ENCODE data around the gene DNAJA3.

Gene DNAJA3

DNA sequence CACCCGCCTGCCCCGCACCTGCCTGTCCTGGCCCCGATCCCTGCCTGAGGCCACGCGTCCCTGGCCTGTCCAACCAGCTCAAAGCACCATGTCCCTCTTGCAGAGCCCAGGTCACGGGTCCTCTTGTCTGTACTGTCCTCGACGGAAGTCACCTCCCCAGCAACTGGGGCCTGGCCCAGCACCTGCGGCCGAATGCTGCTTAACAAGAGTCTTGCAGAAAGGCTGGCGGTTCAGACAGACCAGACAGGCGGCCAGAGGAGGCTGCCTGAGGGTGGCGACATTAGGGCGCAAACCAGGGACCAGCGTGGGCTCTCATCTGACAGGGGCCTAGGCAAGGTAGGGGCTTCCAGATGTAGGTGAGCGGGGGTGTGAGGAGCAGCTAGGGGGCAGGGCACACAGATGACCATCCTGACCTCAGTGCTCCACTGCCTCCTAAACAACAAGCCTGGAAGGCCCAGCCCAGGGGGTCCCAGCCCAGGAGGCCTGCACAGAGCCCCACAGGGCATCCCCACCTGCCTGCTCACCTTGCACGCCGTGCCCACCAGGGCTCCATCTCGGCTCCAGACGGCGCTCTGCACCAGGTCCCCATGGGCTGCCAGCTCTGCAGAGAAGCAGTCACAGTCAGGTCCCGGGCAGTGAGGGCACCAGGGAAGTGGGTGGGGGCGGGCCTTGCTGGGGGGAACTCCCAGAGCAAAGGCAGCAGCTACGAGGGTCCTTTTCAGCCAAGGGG is 20.5 kb upstream of the DNAJA3 start:
- no peak for DNase-seq (ENCODE audit: low read depth in 3 of 3, low spot score in 1 of 3)

DNA sequence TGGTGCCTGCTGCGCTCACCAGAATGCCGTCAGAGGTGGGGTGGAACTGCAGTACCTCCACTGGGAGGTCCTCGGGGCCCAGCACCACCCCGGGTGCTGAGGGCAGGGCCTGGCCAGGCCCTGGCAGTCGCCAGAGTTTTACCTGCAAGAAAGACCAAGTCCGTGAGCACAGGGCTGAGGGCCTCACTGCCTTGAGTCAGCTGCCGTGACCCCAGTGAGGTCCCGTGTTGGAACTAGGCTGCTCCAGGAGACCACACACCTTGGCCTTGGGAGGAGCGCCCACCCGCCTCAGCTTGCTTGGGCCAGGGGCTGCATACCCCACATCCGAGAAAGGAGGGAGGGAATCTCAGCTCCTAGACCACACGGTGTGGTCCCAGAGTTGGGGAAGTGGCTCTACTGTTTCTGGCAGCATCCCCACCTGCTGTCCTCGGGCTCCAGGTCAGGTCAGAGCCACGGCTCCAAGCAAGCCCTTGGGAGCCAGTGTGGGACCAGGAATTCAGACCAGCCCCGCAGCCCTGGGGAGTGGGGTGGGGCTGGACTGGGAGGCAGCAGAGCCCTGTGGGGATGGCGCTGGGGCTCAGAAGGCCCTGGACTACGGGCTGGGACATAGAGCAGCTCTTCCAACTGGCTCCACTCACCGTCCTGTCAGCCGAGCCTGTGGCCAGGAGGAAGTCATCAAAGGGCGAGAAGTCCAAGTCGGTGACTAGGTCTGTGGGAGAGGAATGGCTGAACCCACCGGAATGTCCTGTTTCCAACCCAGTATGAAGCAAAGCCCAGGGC is 17.9 kb upstream of the DNAJA3 start:
- no peak for DNase-seq (ENCODE audit: low read depth in 3 of 3, low spot score in 1 of 3)

DNA sequence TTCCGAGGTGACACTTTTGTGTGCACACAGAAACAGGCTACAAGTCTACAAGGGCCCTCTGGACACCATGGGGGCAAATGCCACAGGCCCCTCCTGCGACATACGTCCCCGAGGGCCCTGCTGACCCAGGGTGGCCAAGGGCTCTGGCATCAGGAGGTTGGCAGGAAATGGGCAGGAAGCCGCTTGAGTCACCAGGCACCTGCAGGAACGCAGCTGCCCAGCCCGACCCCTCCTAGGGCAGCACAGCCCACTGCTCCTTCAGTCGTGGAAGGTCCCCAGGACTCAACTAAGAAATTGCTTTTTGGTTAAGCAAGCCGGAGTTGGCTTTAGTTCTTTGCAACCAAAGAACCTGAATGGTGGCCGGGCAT is 17.4 kb upstream of the DNAJA3 start:
- DNase-seq (ENCODE audit: low read depth in 3 of 3, low spot score in 1 of 3), result no peak

DNA sequence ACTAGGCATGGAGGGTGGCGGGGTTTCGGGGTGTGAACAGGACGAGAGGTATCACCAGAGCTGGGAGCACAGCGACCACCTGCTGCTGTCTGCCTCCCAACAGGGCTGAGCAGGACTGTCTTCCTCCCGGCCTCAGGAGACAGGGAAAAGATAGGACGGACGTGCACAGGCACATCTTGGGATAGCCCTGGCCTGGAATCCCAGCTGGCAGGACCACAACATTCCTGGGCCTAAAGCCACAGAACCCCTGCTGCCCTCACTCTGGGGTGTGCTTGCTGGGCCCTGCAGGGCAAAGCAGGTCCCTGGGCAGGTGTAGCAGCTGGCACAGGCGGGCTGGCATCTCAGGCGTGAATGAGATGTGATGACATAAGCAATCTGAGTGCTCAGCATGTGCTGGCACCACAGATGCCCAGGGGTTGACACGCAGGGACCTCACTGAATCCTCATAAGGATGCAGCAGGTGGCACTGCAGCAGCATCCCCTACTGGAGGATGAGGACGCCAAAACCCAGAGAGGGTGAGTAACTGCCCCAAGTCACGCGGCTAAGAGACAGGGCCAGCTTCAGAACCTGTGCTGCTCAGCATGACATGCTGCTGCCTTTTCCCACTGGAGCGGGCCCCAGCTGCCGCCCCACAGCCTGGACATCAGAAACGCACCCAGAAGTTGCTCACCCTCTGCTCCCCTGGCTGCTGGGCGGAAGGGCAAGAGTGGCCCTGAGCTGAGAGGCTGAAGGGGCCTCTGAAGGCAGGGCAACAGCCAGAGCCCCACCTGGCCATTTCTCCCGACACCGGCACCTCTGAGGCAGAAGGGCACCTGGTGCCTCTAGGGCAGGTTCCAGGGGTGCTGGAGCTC is 16.4 kb upstream of the DNAJA3 start:
- DNase-seq (ENCODE audit: low read depth in 3 of 3, low spot score in 1 of 3), result no peak

DNA sequence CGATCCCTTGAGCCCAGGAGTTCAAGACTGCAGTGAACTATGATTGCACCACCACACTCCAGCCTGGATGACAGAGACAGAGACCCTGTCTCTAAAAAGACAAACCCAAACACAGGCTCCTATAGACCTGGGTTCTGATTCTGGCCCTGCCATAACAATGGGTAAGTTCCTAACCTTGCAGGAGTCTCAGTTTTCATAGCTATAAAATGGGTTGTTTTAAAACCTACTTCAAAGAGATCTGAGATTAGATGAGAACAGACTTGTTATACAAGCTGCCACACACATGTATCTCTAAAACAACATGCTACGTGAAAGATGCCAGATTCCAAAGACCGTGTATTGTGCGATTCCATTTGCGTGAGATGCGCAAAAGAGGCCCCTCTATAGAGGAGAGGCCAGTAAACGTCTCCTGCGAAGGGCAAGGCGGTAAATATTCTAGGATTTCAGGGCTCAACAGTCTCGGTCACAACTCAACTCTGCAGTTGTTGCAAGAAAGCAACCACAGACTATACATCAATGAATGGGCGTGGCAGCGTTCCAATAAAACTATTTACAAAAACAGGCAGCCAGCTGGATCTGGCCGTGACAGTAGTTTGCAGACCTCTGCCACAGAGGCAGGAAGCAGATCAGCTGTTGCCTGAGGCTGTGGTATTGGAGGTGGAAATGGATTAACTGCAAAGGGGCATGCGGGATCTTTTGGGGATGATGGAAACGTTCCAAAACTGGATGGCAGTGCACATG is 15.2 kb upstream of the DNAJA3 start:
- DNase-seq (ENCODE audit: low read depth in 3 of 3, low spot score in 1 of 3), result no peak

DNA sequence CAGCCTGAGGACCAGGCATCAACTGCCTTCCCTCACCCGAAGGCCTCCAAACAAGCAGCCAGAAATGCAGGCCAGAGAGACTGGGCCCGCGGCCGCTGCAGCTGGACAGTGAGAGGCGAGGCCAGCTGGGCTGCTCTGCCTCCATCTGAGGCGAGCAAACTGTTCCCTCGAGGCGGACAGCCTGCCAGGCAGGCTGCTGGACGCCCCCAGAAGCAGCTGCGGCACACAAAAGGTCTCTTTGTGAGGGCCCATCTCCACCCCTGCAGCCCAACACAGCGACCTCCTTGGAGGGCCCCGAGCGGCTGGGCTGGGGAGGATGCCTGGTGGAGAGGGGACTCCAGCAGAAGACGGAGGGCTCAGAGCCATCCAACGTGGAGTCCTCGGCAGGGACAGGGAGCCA is 14.0 kb upstream of the DNAJA3 start:
- no peak for DNase-seq (ENCODE audit: low read depth in 3 of 3, low spot score in 1 of 3)

DNA sequence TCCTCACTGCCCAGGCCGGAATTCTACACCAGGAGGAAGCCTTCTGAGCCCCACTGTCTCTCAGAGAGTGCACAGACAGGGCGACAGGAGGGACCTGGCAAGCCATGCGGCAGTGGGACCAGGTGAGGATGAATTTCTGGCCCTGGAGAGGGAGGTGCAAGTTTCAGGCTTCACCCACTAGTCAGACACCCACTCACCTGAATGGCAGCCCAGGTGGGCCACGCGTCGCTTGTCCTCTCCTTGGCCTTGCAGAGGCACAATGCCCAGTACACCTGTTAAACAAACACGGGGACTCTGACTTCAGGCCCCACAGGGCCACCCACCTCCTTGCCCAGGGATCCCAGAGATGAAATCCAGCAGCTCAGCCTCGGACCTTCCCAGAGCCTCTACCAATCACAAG is 13.5 kb upstream of the DNAJA3 start:
- DNase-seq (ENCODE audit: low read depth in 3 of 3, low spot score in 1 of 3), result no peak

DNA sequence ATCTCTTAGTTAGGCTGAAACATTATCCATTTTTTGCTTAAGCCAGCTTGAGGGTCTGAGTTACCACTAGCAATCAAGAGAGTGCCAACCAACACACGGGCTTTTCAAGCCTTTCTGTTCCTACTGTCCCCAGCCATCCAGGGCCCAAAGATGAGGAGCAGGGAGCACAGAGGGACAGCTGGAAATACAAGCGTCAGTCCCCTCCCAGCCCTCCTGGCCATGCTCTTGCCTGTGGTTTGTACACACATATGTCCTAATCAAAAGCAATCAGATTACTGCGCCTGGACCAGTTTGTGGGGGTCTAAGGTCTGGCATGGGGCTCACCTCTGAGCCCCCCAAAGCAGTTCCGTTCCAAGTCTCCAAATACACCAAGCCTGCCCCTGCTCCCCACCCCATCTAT is 12.8 kb upstream of the DNAJA3 start:
- no peak for DNase-seq (ENCODE audit: low read depth in 3 of 3, low spot score in 1 of 3)

DNA sequence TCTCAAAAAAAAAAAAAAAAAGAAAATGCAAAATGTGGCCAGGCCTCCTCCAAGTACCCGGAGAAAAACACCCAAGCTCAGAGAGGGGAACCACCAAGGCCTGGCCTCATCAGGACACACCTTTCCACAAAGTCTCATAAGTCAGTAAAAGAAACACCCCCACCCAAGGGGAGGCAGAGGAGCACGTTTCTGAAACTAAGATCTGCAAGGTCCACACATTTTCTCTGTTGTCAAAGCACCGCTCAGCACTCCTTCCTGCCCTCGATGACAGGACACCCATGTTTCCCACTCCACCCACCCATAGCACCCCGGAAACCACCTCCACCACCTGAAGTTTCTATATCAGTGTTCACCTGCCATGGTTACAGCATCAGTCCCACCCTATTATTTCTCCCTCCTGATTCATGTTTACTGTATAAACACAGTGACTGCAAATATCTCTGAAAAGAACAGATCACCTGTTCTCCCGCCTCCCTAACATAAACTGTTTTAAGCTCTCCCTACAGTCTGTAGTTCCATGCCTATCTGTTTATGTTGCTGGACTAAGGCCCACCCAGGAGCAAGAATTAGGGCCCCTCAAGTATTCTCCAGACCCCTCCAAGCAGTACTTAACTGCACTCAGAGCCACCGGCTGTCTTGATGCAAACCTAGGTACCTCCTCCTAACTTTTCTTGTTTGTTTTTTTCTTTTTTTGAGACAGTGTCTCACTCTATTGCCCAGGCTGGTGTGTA is 11.3 kb upstream of the DNAJA3 start:
- DNase-seq (ENCODE audit: low read depth in 3 of 3, low spot score in 1 of 3), result peak; percentile 46 to 58 (median 57)

DNA sequence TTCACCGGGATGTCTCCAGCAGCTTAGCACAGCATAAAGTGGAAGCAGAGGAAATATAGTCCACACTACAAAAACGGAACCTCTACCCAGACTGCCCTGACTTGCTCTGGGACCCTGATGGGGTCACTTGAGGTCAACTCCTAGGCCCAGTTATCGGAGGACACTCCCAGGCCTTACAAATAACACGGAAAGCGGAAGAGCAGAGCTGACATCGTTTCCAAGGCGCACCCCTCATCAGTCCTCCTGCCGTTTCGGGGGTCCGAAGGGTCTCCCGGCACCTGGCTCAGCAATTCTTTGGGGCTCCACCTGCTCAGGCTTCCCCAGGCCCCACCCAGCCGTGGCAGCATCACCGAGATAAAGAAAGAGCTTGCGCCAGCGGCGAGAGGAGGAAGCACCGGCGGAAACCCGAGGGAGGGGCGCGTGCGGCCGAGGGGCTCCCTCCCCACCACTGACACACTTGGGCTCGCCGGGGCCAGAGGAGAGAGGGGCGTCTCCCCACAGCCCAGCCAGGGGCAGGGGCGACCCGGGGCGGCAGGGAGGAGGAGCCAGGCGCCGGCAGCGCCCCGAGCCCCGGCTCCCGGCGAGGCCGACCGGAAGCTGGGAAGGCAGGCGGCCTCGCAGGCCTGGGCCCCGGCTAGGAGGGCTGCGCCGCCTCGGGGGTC is 10.0 kb upstream of the DNAJA3 start:
- DNase-seq (ENCODE audit: low read depth in 3 of 3, low spot score in 1 of 3), result peak in 1 of 3 donors; percentile 30

DNA sequence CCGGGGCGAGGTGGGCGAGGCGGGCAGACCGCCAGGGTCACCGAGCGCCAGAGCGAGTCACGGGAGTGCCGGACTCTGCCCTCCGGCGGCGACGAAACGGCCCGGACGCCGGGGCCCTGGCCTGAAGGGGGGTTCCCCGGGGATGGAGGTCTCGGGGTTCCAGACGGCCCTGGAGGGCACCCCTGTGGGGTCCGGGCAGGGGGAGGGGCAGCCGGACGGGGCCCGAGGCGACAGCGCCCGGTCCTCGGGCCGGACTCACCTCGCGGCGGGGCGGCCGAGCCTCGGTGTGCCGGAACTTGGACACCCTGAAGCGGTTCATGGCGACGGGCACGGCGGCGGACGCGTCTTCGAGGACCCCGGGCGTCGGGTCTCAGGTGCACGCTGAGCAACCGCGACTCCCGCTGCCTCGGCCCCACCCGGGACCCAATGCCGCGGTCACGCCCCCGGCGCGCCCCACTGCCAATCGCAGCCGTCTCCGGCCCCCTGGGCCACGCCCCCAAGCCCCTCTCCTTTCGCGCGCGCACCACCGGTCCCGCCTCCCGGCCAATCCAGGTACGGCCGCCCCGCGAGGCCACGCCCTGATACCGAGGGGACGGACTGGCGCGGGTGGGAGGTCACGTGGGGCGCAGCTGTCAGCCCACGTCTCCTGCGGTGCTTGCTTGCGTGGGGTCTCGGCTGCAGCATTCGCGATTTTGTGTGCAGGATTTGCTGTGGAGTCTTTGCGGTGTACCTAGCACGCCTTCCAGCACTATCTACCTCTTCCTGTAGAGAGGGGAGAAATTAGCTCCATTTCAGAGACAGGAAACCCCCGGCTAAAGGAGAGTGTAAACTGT is 9.3 kb upstream of the DNAJA3 start, which contains the start of gene CORO7:
TSS of gene CORO7 (minus strand) at position 397 of the 833 bp plus-strand sequence. CDS start at position 319, 78 bp downstream.
- DNase-seq (ENCODE audit: low read depth in 3 of 3, low spot score in 1 of 3), result peak; percentile 95 to 98 (median 96)

DNA sequence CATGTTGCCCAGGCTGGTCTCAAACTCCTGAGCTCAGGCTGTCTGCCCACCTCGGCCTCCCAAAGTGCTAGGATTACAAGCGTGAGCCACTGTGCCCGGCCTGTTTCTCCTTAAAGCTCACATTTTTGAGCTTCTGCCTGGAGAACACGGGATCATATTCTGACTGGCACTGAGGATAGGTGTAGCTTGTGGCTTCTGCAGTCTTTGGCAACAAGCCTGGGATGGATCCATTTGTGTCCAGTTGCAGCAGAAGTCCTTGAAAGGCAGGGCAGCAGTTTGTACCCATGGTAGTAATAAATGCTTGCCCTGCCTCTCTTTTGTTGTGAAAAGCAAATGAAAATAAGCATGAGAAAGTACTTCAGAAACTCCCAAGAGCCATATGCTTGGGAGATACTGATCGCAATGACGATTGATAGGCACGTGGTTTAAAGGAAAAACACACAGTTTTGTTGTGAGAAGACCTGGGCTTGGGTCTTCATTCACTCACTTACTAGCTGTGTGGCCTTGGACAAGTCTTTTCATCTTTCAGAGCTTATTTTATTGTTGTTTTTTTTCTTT is 6.2 kb upstream of the DNAJA3 start:
- no peak for DNase-seq (ENCODE audit: low read depth in 3 of 3, low spot score in 1 of 3)

DNA sequence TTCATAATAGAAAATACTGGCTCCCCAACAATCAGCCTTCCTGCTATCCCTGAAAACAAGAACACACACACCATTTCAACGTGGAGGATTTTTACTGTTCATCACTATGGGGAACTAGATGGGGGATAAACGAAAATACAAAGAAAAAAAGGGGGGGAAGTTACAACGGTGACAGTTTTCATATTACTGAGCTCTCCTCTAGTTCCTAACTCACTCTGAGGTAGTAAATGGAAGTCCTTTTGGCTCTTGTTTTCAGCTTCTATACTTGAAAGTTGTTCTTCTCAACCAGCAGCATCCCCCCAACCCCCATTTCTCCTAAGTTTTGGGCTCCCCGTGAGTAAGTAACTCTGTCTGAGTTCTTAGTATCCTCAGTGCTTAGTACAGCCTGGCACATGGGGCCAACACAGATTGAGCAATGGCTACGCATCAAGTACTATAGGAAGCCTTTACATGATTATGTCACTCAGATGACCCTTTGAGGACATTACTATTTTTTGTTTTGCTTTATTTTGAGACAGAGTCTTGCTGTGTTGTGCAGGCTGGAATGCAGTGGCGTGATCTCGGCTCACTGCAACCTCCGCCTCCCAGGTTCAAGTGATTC is 5.1 kb upstream of the DNAJA3 start:
- DNase-seq (ENCODE audit: low read depth in 3 of 3, low spot score in 1 of 3), result no peak

DNA sequence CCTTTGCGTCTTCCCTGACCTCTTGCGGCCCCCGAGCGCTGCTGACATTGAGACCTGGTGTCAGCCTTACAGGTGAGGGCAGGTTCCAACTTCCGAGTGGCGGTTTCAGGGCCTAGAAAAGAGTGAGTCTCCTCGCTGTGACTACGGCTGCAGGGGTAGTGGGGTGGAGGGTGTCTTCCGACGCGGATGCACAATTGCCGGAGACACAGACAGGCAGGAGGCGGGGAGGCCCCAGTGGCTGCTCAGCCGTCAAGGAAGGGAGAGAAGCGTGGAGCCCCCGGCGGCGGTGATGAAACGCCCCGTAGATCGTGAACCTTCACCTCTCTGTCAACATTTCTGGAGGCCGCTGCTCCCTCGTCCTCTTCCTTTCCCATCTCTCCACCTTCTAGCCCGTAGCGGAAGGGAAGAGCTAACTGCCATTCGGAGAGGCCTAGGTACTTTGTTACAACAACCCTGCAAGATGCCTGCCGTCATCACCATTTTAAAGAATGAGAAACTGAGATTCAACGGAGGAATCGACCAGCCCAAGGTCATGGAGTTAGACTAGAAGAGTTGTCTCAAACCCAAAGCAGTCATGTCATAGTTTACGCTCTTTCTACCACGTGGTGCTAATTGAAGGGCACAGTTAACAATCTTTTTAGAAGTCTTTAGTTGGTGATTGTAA is 485 bp downstream of the DNAJA3 start:
- peak in 1 of 3 donors; percentile 27 for DNase-seq (ENCODE audit: low read depth in 3 of 3, low spot score in 1 of 3)

DNA sequence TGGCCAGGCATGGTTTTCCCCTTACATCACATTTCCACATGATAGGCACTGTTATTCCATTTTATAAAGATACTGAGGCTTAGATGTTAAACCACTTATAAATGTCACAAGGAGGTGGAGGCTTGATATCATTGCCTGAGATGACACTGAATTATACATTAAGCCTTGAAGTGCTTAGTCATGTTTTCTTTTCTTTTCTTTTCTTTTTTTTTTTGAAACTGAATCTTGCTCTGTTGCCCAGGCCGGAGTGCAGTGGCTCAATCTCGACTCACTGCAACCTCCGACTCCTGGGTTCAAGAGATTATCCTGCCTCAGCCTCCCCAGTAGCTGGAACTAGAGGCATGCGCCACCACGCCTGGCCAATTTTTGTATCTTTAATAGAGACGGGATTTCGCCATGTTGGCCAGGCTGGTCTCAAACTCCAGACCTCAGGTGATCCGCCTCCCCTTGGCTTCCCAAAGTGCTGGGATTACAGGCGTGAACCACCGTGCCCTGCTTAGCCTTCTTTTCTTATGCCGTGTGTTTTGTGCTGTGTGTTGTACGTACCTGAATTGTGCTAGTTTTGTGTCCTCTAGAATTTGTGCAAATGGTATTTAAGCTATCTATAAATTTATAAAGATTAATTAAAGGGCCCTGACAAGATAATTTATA is 1.2 kb downstream of the DNAJA3 start:
- no peak for DNase-seq (ENCODE audit: low read depth in 3 of 3, low spot score in 1 of 3)

DNA sequence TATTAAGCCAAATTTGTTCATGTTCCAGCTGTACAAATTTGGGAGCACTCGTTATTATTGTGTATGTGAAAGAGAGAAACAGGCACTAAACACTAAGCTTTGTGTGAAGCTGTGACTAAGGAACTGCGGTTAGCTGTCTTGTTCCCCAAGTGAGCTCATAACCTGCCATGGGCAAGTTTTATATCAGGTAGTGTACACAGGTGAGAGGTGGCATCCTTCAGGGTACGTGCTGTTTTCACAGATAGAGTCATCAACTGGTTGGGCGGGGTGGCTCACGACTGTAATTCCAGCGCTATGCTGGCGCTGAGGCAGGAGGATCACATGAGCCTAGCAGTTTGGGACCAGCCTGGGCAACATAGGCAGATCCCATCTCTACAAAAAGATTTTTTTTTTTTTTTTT is 2.8 kb downstream of the DNAJA3 start:
- no peak for DNase-seq (ENCODE audit: low read depth in 3 of 3, low spot score in 1 of 3)

DNA sequence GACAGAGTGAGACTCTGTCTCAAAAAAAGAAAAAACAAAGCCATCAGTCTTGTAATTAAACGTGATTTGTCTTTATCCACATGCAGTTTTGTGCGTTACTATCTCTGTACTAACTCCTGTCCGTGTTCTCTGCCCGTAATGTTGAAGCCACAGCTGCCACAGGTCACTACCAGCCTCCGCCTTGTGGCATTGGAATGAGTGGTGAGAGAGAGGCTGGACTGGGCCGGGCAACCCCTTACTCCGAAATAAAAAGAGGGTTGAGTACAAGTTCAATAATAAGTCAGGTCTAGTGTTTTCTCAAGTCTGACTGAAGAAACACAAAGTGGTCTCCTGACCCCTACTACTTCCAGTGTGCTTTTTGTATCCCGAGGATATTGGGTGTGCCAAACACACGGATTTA is 5.4 kb downstream of the DNAJA3 start:
- no peak for DNase-seq (ENCODE audit: low read depth in 3 of 3, low spot score in 1 of 3)
